Measurements from ENCODE around the gene MRPS30.
"Not testable (repeated sequence)": the region's sequence is repeated elsewhere in the genome, so short reads cannot be mapped to it uniquely, and the experiment has no call there.

The MRPS30 gene

GRCh38 chr5:44824662-44825061, 15.9 kb downstream of the MRPS30 start:
- not testable (repeated sequence) for DNase-seq

- DNase-seq: no peak
These were observed 18.9 kb downstream of the MRPS30 start for GRCh38 chr5:44827681-44828080.

- DNase-seq: no peak
These were observed 20.0 kb downstream of the MRPS30 start for GRCh38 chr5:44828719-44829118.

- no peak for DNase-seq
These were observed 22.2 kb downstream of the MRPS30 start for GRCh38 chr5:44830951-44831350.

GRCh38 chr5:44833249-44833648, 24.5 kb downstream of the MRPS30 start:
- no peak for DNase-seq

GRCh38 chr5:44835693-44836092, 26.9 kb downstream of the MRPS30 start:
- DNase-seq: no peak

- no peak for DNase-seq
These were observed 30.4 kb downstream of the MRPS30 start for GRCh38 chr5:44839018-44839681.

- DNase-seq: no peak
These were observed 33.9 kb downstream of the MRPS30 start for GRCh38 chr5:44842496-44843282.

- no peak for DNase-seq
These were observed 36.0 kb downstream of the MRPS30 start for GRCh38 chr5:44844744-44845143.

GRCh38 chr5:44845777-44846176, 37.0 kb downstream of the MRPS30 start:
- no peak for DNase-seq

- no peak for DNase-seq
These were observed 38.6 kb downstream of the MRPS30 start for GRCh38 chr5:44847206-44847852.

- DNase-seq: no peak
These were observed 51.5 kb downstream of the MRPS30 start for GRCh38 chr5:44860267-44860666.

GRCh38 chr5:44862808-44863207, 54.1 kb downstream of the MRPS30 start:
- DNase-seq: no peak
